HepG2 (cell line): Measurements from ENCODE around the gene PRDM10. TPM values are rescaled to one million over a fixed set of nuclear protein-coding genes. Genes with fewer than 3 reads are reported as not detected.

ENCODE experiments used
- ATAC-seq: fragments of 200-7000 bp; cut with Tn5 transposase; 3 replicates; pipeline ENCODE4 v1.9.1; 2020; ENCODE audit warnings: mild to moderate bottlenecking, moderate library complexity
- BruUV-seq: library from RNA; stranded (reverse); fragments of 400-500 nt; replicated peaks from 2 replicates; lab custom pipeline; 2021; lab: Mats Ljungman, UMichigan
- CTCF ChIA-PET: fragments of 300-600 bp; formaldehyde crosslinking; extraction: SDS; loops from one replicate; lab custom pipeline; 2021; ENCODE audit warnings: low total read pairs, inconsistent platforms, low intra/inter-chr PET ratio; lab: Yijun Ruan, JAX
- POLR2A ChIA-PET: fragments of 350-600 bp; sonication (Branson Sonifier 250); formaldehyde crosslinking; loops from one replicate; lab custom pipeline; 2020; ENCODE audit warnings: antibody characterized with exemption, inconsistent platforms; lab: Yijun Ruan, JAX
- DNase-seq: peaks from one replicate; pipeline ENCODE4 v3.0.0-alpha.2; 2015; ENCODE audit warnings: low spot score
- FAIRE-seq: peaks from 3 replicates; lab custom pipeline; 2011; peaks lifted over from hg19 to GRCh38; lab: Jason Lieb, UNC
- H2AFZ ChIP-seq: one replicate; pipeline ENCODE4 v1.6.1; 2011; ENCODE audit warnings: low read length, inconsistent platforms
- H3K27ac ChIP-seq: fragments of 300-600 bp; 3 replicates; pipeline ENCODE4 v1.8.0; 2011; ENCODE audit warnings: mixed run types, mild to moderate bottlenecking, mixed read lengths, low read length, inconsistent platforms; ENCODE audit not compliant: insufficient read depth; ENCODE audit errors: extremely low read length
- H3K27me3 ChIP-seq, 2 experiments: fragments of 200-600 bp in 1 of 2; 2 replicates in 1 of 2; 3 replicates in 1 of 2; pipeline versions ENCODE4 v1.6.0 to v1.8.0; 2011; ENCODE audit warnings: low read length in 2 of 2, mild to moderate bottlenecking in 2 of 2, moderate library complexity in 2 of 2, inconsistent platforms in 1 of 2; ENCODE audit not compliant: insufficient read depth in 2 of 2, control insufficient read depth in 1 of 2
- H3K36me3 ChIP-seq, 2 experiments: fragments of 200-600 bp in 1 of 2; replicated peaks in 1 of 2; 2 replicates in 1 of 2; 3 replicates in 1 of 2; pipeline versions ENCODE4 v1.5.1 to v1.8.0; 2011; ENCODE audit warnings: low read length in 2 of 2, inconsistent platforms in 1 of 2; ENCODE audit not compliant: insufficient read depth in 2 of 2, control insufficient read depth in 1 of 2
- H3K4me1 ChIP-seq: 2 replicates; pipeline ENCODE4 v1.5.1; 2012; ENCODE audit warnings: low read length, inconsistent platforms; ENCODE audit not compliant: insufficient read depth
- H3K4me2 ChIP-seq: 2 replicates; pipeline ENCODE4 v1.6.0; 2011; ENCODE audit warnings: low read depth, low read length, inconsistent platforms
- H3K4me3 ChIP-seq, 3 experiments: fragments of 200-600 bp in 1 of 3; sonication (generic), shearing (Covaris generic) in 1 of 3; replicated peaks in 1 of 3; 2 replicates each; pipeline ENCODE4 v1.5.1; 2011 to 2016; ENCODE audit warnings: low read length in 3 of 3, inconsistent platforms in 2 of 3, low read depth in 2 of 3, mild to moderate bottlenecking in 2 of 3, control low read depth in 1 of 3, mixed read lengths in 1 of 3; ENCODE audit not compliant: insufficient read depth in 1 of 3
- H3K79me2 ChIP-seq: one replicate; pipeline ENCODE4 v1.6.1; 2011; ENCODE audit warnings: low read length, inconsistent platforms; ENCODE audit not compliant: insufficient read depth
- H3K9ac ChIP-seq: 2 replicates; pipeline ENCODE4 v1.6.0; 2011; ENCODE audit warnings: mild to moderate bottlenecking, low read depth, low read length, inconsistent platforms; ENCODE audit not compliant: insufficient read depth
- H3K9me3 ChIP-seq: 2 replicates; pipeline ENCODE4 v1.5.1; 2012; ENCODE audit warnings: mild to moderate bottlenecking, low read length
- H4K20me1 ChIP-seq: 2 replicates; pipeline ENCODE4 v1.6.0; 2011; ENCODE audit warnings: inconsistent platforms, mild to moderate bottlenecking, low read length, moderate library complexity; ENCODE audit not compliant: insufficient read depth
- AHDC1 ChIP-seq: sonication (generic); formaldehyde crosslinking; IDR thresholded peaks from 2 replicates; pipeline ENCODE4 v1.5.1; 2020; ENCODE audit warnings: mild to moderate bottlenecking, missing genetic modification reagents, borderline replicate concordance
- CBX5 ChIP-seq: sonication (generic); formaldehyde crosslinking; IDR thresholded peaks from 2 replicates; pipeline ENCODE4 v1.4.0; 2020; ENCODE audit warnings: missing genetic modification reagents, borderline replicate concordance
- CEBPG ChIP-seq: IDR thresholded peaks from 2 replicates; pipeline ENCODE4 v1.6.1; 2016
- KLF12 ChIP-seq: sonication (generic); formaldehyde crosslinking; IDR thresholded peaks from 2 replicates; pipeline ENCODE4 v1.4.0; 2020; ENCODE audit warnings: missing genetic modification reagents, borderline replicate concordance
- RFXANK ChIP-seq: IDR thresholded peaks from 2 replicates; pipeline ENCODE4 v1.6.1; 2016
- SAP130 ChIP-seq: IDR thresholded peaks from 2 replicates; pipeline ENCODE4 v1.6.1; 2016; ENCODE audit warnings: low read depth
- SOX13 ChIP-seq, 3 experiments: fragments of 450-650 bp in 1 of 3; sonication (generic) in 1 of 3; formaldehyde crosslinking in 1 of 3; IDR thresholded peaks in 2 of 3; conservative IDR thresholded peaks in 1 of 3; 2 replicates each; pipeline versions ENCODE4 v1.5.0 to v1.6.1; 2016 to 2020; ENCODE audit warnings: antibody characterized with exemption in 1 of 3, mild to moderate bottlenecking in 1 of 3, missing compliant biosample characterization in 1 of 3, missing genetic modification reagents in 1 of 3, moderate library complexity in 1 of 3
- ZNF20 ChIP-seq: sonication (generic); formaldehyde crosslinking; IDR thresholded peaks from 2 replicates; pipeline ENCODE4 v1.4.0; 2020; ENCODE audit warnings: mild to moderate bottlenecking, moderate library complexity, missing genetic modification reagents
- WGBS: methylation state at CpG from one replicate; pipeline ENCODE4 v1.1.6; 2017; ENCODE audit warnings: low lambda C conversion rate; 5-methylcytosine and 5-hydroxymethylcytosine counted together
- in situ Hi-C: cut with HindIII; loops from 2 replicates; pipeline ENCODE4 v1.10.0; 2017; ENCODE audit warnings: low pct_unique_long_range_greater_than_20kb; ENCODE audit not compliant: extremely low pct_ligation_motif_present
- intact Hi-C: fragments of 100-400 bp; cut with micrococcal nuclease; formaldehyde crosslinking; loops from one replicate; pipeline ENCODE4 v1.10.0; 2022; ENCODE audit not compliant: unreplicated experiment
- polyA plus RNA-seq, 8 experiments: library from polyadenylated mRNA; depleted of rRNA in 3 of 8; stranded (reverse) in 7 of 8; unstranded in 1 of 8; fragments of >200 nt; fragmentation: Illumina TruSeq in 4 of 8; extraction: Trizol in 4 of 8; gene quantifications; 2 replicates each; pipeline versions ENCODE4 v1.2.1 to v1.2.3, GENCODE V29; 2011 to 2016; ENCODE audit warnings: low read depth in 4 of 8, missing spikeins in 1 of 8, mixed read lengths in 1 of 8; ENCODE audit not compliant: insufficient read depth in 1 of 8
- total RNA-seq, 5 experiments: library from RNA; depleted of rRNA; stranded (reverse); fragments of >200 nt; fragmentation: Illumina TruSeq; extraction: Trizol; gene quantifications; 2 replicates each; pipeline ENCODE4 v1.2.3, GENCODE V29; 2016; ENCODE audit warnings: low read depth in 1 of 5

Gene PRDM10
- total and polyA plus RNA-seq, 2 of the 13 experiments (the other 11 are each of a cell fraction or from before 2014, with no cell fraction given) = 5.7 to 5.8 TPM

GRCh38 chr11:130031056-130031455, 28.4 kb upstream of the PRDM10 start:
- 39% methylated on average over 1 of the region's 1 CpG for WGBS
- ChIA-PET POLR2A (interaction anchor here (2.5 kb wide), 1 partner anchor 28 kb away, joined by 17 read pairs; the partner anchor contains the start of gene PRDM10), CTCF (no interaction called here)
- Histone ChIP-seq H3K36me3 (no peaks in the 10 kb centered on the region), H2AFZ (no peak overlapping the region), H3K27me3 (no peaks in the 10 kb centered on the region), H3K79me2 (no peaks in the 10 kb centered on the region), H3K4me1 (peaks cover 37% of the 10 kb centered on the region), H3K4me3 (no peak overlapping the region), H3K9ac (no peak overlapping the region), H3K4me2 (no peak overlapping the region), H4K20me1 (no peaks in the 10 kb centered on the region), H3K27ac (no peak overlapping the region), H3K9me3 (no peaks in the 10 kb centered on the region)
- intact Hi-C loops = no loop called here
- in situ Hi-C loops = no loop called here
- TF ChIP-seq CBX5 (CRISPR knock-in tag) = no peak
- no peak for TF ChIP-seq RFXANK (CRISPR knock-in tag)
- ATAC-seq (no peak), FAIRE-seq (no peak), DNase-seq (no peak)
- no TSS peak for BruUV-seq

- ChIA-PET CTCF (no interaction called here), POLR2A (interaction anchor here (1.1 kb wide), 1 partner anchor 26 kb away, joined by 10 read pairs; the partner anchor contains the start of gene PRDM10)
- Histone ChIP-seq H3K9ac (no peak overlapping the region), H3K27me3 (no peaks in the 10 kb centered on the region), H3K36me3 (no peaks in the 10 kb centered on the region), H3K79me2 (no peaks in the 10 kb centered on the region), H3K9me3 (no peaks in the 10 kb centered on the region), H2AFZ (no peak overlapping the region), H4K20me1 (no peaks in the 10 kb centered on the region), H3K27ac (no peak overlapping the region), H3K4me2 (peak overlapping the region; percentile 56), H3K4me1 (peaks cover 53% of the 10 kb centered on the region), H3K4me3 (peak overlapping the region in 2 of 3 experiments; percentile 12 to 22; a peak in 3 of 6 replicates)
- peak; percentile 59 for DNase-seq
- ATAC-seq = peak; percentile 60
- intact Hi-C loops = no loop called here
- in situ Hi-C loops = no loop called here
- peak; percentile 66 for FAIRE-seq
- under 1% methylated on average over 3 of the region's 3 CpGs for WGBS
- no TSS peak for BruUV-seq
- TF ChIP-seq CEBPG (peak; percentile 79), SAP130 (CRISPR knock-in tag) (peak; percentile 34; the same call in 1 of the 2 replicates), AHDC1 (CRISPR knock-in tag) (0 out of 2 replicates have a peak, but pooled peaks have one; percentile 20), SOX13 (IDR thresholded peaks at IDR 0.05) (peak; percentile 69; the same call in 1 of the 2 replicates), SOX13 (CRISPR knock-in tag; conservative IDR thresholded peaks at IDR 0.05 in 1 of 2, IDR thresholded peaks at IDR 0.05 in 1 of 2) (peak in 1 of 2 experiments; percentile 97; a peak in 2 of 4 replicates), KLF12 (CRISPR knock-in tag) (no peak), ZNF20 (CRISPR knock-in tag) (no peak)
Measured at GRCh38 chr11:130029137-130029536, 26.5 kb upstream of the PRDM10 start.
